Nasal cavity respiratory epithelium epithelial cell of viscerocranial mucosa (primary cell): ENCODE results near the gene CHST1. TPM values are rescaled to one million over a fixed set of nuclear protein-coding genes. Genes with fewer than 3 reads are reported as not detected.

Experiments used
- total RNA-seq: library from RNA; depleted of rRNA; stranded (reverse); fragments of >200 nt; gene quantifications from 2 replicates; pipeline ENCODE4 v1.2.3, GENCODE V29; 2014

CHST1 gene, protein sequence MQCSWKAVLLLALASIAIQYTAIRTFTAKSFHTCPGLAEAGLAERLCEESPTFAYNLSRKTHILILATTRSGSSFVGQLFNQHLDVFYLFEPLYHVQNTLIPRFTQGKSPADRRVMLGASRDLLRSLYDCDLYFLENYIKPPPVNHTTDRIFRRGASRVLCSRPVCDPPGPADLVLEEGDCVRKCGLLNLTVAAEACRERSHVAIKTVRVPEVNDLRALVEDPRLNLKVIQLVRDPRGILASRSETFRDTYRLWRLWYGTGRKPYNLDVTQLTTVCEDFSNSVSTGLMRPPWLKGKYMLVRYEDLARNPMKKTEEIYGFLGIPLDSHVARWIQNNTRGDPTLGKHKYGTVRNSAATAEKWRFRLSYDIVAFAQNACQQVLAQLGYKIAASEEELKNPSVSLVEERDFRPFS
- total RNA-seq = 0.14 and 1.7 TPM in 2 replicates

DNA sequence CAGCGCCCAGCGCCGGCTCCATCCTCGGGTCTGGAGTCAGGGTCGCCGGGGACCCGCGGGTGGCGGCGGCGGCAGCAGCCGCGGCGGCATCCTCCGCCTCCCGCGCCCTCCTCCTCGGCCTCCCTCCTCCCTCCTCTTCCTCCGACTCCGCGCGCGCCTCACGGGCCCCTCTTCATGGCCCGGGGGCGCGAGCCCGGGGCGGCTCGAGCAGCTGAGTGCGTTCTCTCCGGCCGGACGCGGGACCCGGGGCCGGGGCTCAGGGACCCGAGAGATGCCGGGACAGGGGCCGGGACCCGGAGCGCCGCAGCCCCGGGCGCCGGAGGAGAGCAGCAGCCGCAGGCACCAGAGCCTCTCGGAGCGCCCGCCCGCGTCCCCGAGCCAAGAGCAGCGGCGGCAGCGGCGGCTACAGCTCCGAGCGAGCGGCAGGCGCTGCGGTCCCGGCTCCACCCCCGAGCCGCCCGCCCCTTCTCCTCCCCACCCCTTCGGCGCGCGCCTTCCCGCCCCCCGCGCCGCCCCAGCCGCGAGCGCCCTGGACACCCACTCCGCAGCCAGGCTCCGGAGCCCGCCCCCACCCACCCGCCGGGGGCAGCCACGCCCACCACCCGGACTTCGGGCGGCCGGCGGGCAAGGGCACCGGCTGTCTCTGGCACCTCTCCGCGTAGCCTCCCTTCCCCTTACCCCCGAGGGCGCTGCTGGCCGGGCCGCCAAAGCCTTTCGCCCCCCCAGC, at the start of gene CHST1:
TSS of gene CHST1 (minus strand) at position 417 of the 727 bp plus-strand sequence. CDS start 14,699 bp downstream, outside the sequence.

Other genes with a start within 250 kb of the CHST1 start
- 7.5 and 13.5 TPM in 2 replicates for gene SLC35C1, start 139.5 kb upstream of the CHST1 start, total RNA-seq
- gene CRY2, start 181.9 kb upstream of the CHST1 start, total RNA-seq = 11.6 and 15.2 TPM in 2 replicates
- gene MAPK8IP1, start 220.0 kb upstream of the CHST1 start, total RNA-seq = 0.34 and 0.85 TPM in 2 replicates
- 0.68 and 1.4 TPM in 2 replicates for gene FREY1, start 241.6 kb upstream of the CHST1 start, total RNA-seq